Lower lobe of right lung (tissue), 1 donor: ENCODE measurements around the gene LILRB2. TPM values are rescaled to one million over a fixed set of nuclear protein-coding genes. Genes with fewer than 3 reads are reported as not detected.

Experiments
- microRNA-seq: library from miRNA; unstranded; fragments of <30 nt; microRNA quantifications from one replicate; pipeline ENCODE4 v1.2.0, GENCODE V29; 2020; ENCODE audit warnings: borderline number of aligned reads
- total RNA-seq: library from RNA; stranded (reverse); fragmentation: NEBNext Ultra II Directional; extraction: Animal tissue kit (Norgen Biotek cat#: 25700); gene quantifications from one replicate; pipeline ENCODE4 v1.2.1, GENCODE V29; 2021
- donor health status: DM: no; HTN: yes; CAD: no; lungs with severe emphysema.

The LILRB2 gene
- total RNA-seq, 1 donor from 2014 or later: 26.1 TPM

Small RNA genes within 50 kb of the gene (microRNA-seq; reads per million reads assigned to microRNA genes)
- gene MIR4752: not detected

Other genes with a start within 250 kb of the LILRB2 start
- 1.7 TPM for gene VSTM1, start 217.2 kb downstream of the LILRB2 start, total RNA-seq
- not detected for gene TARM1, start 199.7 kb downstream of the LILRB2 start, total RNA-seq
- gene OSCAR, start 180.3 kb downstream of the LILRB2 start, total RNA-seq: 77.8 TPM
- 119 TPM for gene NDUFA3, start 178.3 kb downstream of the LILRB2 start, total RNA-seq
- gene TFPT, start 165.5 kb downstream of the LILRB2 start, total RNA-seq: 22.1 TPM
- 43.5 TPM for gene PRPF31, start 165.4 kb downstream of the LILRB2 start, total RNA-seq
- gene CNOT3, start 143.3 kb downstream of the LILRB2 start, total RNA-seq: 44.6 TPM
- 8.0 TPM for gene LENG1, start 121.4 kb downstream of the LILRB2 start, total RNA-seq
- 57.6 TPM for gene TMC4, start 108.0 kb downstream of the LILRB2 start, total RNA-seq
- gene MBOAT7, start 91.5 kb downstream of the LILRB2 start, total RNA-seq: 65.5 TPM
- gene TSEN34, start 89.8 kb downstream of the LILRB2 start, total RNA-seq: 33.8 TPM
- gene RPS9, start 80.3 kb downstream of the LILRB2 start, total RNA-seq: 1,086 TPM
- 85.6 TPM for gene LILRB3, start 58.1 kb downstream of the LILRB2 start, total RNA-seq
- gene LILRA6, start 38.3 kb downstream of the LILRB2 start, total RNA-seq: 36.9 TPM
- gene LILRB5, start 23.8 kb downstream of the LILRB2 start, total RNA-seq: 16.0 TPM
- 21.9 TPM for gene LILRA5, start 32.1 kb upstream of the LILRB2 start, total RNA-seq
- 6.6 TPM for gene LILRA4, start 58.1 kb upstream of the LILRB2 start, total RNA-seq
- gene LAIR1, start 83.8 kb upstream of the LILRB2 start, total RNA-seq: 176 TPM
- not detected for gene TTYH1, start 134.4 kb upstream of the LILRB2 start, total RNA-seq
- 183 TPM for gene LENG8, start 168.1 kb upstream of the LILRB2 start, total RNA-seq
- 7.3 TPM for gene LENG9, start 182.7 kb upstream of the LILRB2 start, total RNA-seq
- 25.5 TPM for gene CDC42EP5, start 192.2 kb upstream of the LILRB2 start, total RNA-seq
- 0.95 TPM for gene LAIR2, start 221.7 kb upstream of the LILRB2 start, total RNA-seq